Stimulated activated CD8-positive, alpha-beta memory T cell treated with anti-CD3 and anti-CD28 coated beads, Interleukin-12 subunit alpha, Interleukin-12 subunit beta, amount 100 ng/mL, for 4 hours (primary cell): ENCODE results near the gene OBSL1.

Experiments used
- DNase-seq: peaks from one replicate; pipeline ENCODE4 v3.0.0-alpha.2; 2020; ENCODE audit warnings: low read depth

Gene OBSL1

GRCh38 chr2:219548990-219549389 lies 22.3 kb downstream of the OBSL1 start:
- DNase-seq = no peak

- DNase-seq = no peak
These were observed 23.7 kb downstream of the OBSL1 start for GRCh38 chr2:219547621-219548020.

- DNase-seq = no peak
These were observed 25.4 kb downstream of the OBSL1 start for GRCh38 chr2:219545943-219546352.

- no peak for DNase-seq
These were observed 25.9 kb downstream of the OBSL1 start for GRCh38 chr2:219545295-219545942.

GRCh38 chr2:219544567-219544966 lies 26.8 kb downstream of the OBSL1 start:
- no peak for DNase-seq

- peak; percentile 80 for DNase-seq
These were observed 27.6 kb downstream of the OBSL1 start, which contains the start of the genes CHPF and TMEM198 for GRCh38 chr2:219543596-219544358. Gene CHPF, minus strand, starts transcription at chr2:219543809. Its CDS starts 271 bp downstream, at chr2:219543538. Gene TMEM198, plus strand, starts transcription at chr2:219544028. Its CDS starts 700 bp downstream, at chr2:219544728.

- DNase-seq = no peak
These were observed 28.3 kb downstream of the OBSL1 start for GRCh38 chr2:219542931-219543595.

GRCh38 chr2:219541611-219542180 lies 29.6 kb downstream of the OBSL1 start:
- DNase-seq = peak; percentile 70

- DNase-seq = no peak
These were observed 30.4 kb downstream of the OBSL1 start for GRCh38 chr2:219540784-219541504.

- no peak for DNase-seq
These were observed 31.2 kb downstream of the OBSL1 start for GRCh38 chr2:219539926-219540678.

- no peak for DNase-seq
These were observed 32.2 kb downstream of the OBSL1 start for GRCh38 chr2:219538956-219539788.

- DNase-seq = no peak
These were observed 32.8 kb downstream of the OBSL1 start for GRCh38 chr2:219538504-219538951.

GRCh38 chr2:219537657-219538488 lies 33.5 kb downstream of the OBSL1 start:
- DNase-seq = no peak

GRCh38 chr2:219536967-219537366 lies 34.4 kb downstream of the OBSL1 start:
- no peak for DNase-seq

- no peak for DNase-seq
These were observed 34.9 kb downstream of the OBSL1 start for GRCh38 chr2:219536425-219536824.

- DNase-seq = no peak
These were observed 37.2 kb downstream of the OBSL1 start for GRCh38 chr2:219533930-219534661.

- no peak for DNase-seq
These were observed 39.0 kb downstream of the OBSL1 start for GRCh38 chr2:219532378-219532649.

- DNase-seq = no peak
These were observed 39.5 kb downstream of the OBSL1 start for GRCh38 chr2:219531639-219532377.
